Stomach (tissue), 9 donors: ENCODE data around the gene DIPK1A. TPM values are rescaled to one million over a fixed set of nuclear protein-coding genes. Genes with fewer than 3 reads are reported as not detected.

Experiments
- DNase-seq, 2 donors: peaks; one replicate each; pipeline versions ENCODE4 v3.0.0 to v3.0.0-alpha.2; 2013 to 2019
- H3K27ac ChIP-seq, 5 donors: fragments of 200-600 bp in 4 of 5; sonication (generic) in 4 of 5; one replicate each; pipeline ENCODE4 v1.5.1; 2013 to 2019; ENCODE audit warnings: mild to moderate bottlenecking in 1 of 5, moderate library complexity in 1 of 5
- H3K27me3 ChIP-seq, 3 donors: fragments of 200-600 bp; sonication (generic); one replicate each; pipeline ENCODE4 v1.5.1; 2017 to 2019; ENCODE audit warnings: mixed run types in 1 of 3
- H3K36me3 ChIP-seq, 4 donors: fragments of 200-600 bp; sonication (generic); 1 replicate in 3 of 4; 2 replicates in 1 of 4; pipeline ENCODE4 v1.5.1; 2016 to 2019
- H3K4me1 ChIP-seq, 4 donors: fragments of 200-600 bp; sonication (generic); one replicate each; pipeline ENCODE4 v1.5.1; 2016 to 2019
- H3K4me3 ChIP-seq, 4 donors: fragments of 200-600 bp; sonication (generic) in 3 of 4; one replicate each; pipeline ENCODE4 v1.5.1; 2016 to 2019; ENCODE audit warnings: mild to moderate bottlenecking in 1 of 4
- H3K9me3 ChIP-seq, 4 donors: fragments of 200-600 bp; sonication (generic); one replicate each; pipeline ENCODE4 v1.5.1; 2016 to 2019
- EP300 ChIP-seq: sonication (generic); formaldehyde crosslinking; IDR thresholded peaks from one replicate; pipeline ENCODE4 v1.6.1; 2017; ENCODE audit warnings: antibody characterized with exemption
- POLR2A ChIP-seq, 4 donors: fragments of 450-650 bp; IDR thresholded peaks; one replicate each; pipeline ENCODE4 v1.6.1; 2016; ENCODE audit warnings: antibody characterized with exemption in 4 of 4, control low read depth in 2 of 4, mild to moderate bottlenecking in 1 of 4, moderate library complexity in 1 of 4
- POLR2AphosphoS5 ChIP-seq, 3 donors: sonication (generic); formaldehyde crosslinking; IDR thresholded peaks; one replicate each; pipeline ENCODE4 v1.6.1; 2016; ENCODE audit warnings: antibody characterized with exemption in 3 of 3
- WGBS, 5 donors: extraction: QIAGEN DNeasy Blood & Tissue Kit in 3 of 5; methylation state at CpG; one replicate each; pipeline versions ENCODE4 v1.1.5 to v1.1.7; 2013 to 2018; 5-methylcytosine and 5-hydroxymethylcytosine counted together
- intact Hi-C: fragments of 100-400 bp; cut with DNase I; formaldehyde crosslinking; loops from one replicate; pipeline ENCODE4 v1.15.1; 2023; ENCODE audit warnings: low total_unique reads
- polyA plus RNA-seq, 3 donors: library from polyadenylated mRNA; stranded (reverse); fragments of 200-250 nt; gene quantifications; one replicate each; pipeline ENCODE4 v1.2.3, GENCODE V29; 2013
- total RNA-seq, 5 donors: library from RNA; depleted of rRNA; stranded (reverse); fragments of >200 nt; gene quantifications; one replicate each; pipeline versions ENCODE4 v1.1.0 to v1.2.3, GENCODE V29; 2014 to 2016
- TF ChIP-seq, protein P1 (sequence below), 7 experiments: fragments of 450-650 bp in 4 of 7; fragments of 200-600 bp in 3 of 7; sonication (generic) in 3 of 7; IDR thresholded peaks; one replicate each; pipeline ENCODE4 v1.5.1; 2016 to 2019; ENCODE audit warnings: antibody characterized with exemption in 7 of 7, control low read depth in 2 of 7, mild to moderate bottlenecking in 1 of 7
- donor health status: healthy with polysubstance abuse.
- donor health status: Bipolar disorder and iron deficiency.
- donor health status: healthy.

DIPK1A gene
- total and polyA plus RNA-seq, 8 donors = 2.0 to 15.5 (median 5.0) TPM

DNA sequence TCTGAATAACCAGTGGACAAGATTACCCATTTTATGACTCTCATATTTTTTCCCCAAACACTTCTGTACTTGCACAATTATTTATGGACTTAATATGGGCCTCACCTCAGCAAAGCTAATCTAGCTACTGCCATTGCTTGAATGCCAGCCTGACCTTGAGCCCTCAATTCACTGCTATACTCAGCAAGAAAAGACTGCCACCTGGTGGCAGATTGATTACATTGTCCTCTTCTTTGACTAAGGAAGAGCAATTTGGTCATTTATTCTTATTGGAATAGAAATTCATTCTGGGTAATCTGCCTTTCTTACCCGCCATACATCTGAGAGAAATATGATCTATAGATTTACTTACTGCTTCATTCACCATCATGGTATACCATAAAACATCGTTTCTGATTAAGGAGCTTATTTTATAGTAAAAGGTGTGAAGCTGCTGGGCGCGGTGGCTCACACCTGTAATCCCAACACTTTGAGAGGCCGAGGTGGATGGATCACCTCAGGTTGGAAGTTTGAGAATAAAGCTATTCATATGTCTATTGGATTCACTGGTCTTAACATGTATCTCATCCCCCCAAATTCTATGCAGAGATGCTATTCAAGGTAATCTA lies 32.9 kb upstream of the DIPK1A start:
- H3K27ac ChIP-seq = peak overlapping the region in 3 of 5 donors; percentile 68 to 85 (median 81)
- H3K27me3 ChIP-seq = no peaks in the 10 kb centered on the region
- intact Hi-C loops = loop anchor here (5.0 kb wide), 1 partner anchor 137 kb away; no protein-coding TSS in a partner anchor
- DNase-seq = peak; percentile 82 to 95
- 56 to 62% (median 57%) methylated on average over 5 of the region's 5 CpGs for WGBS, 5 donors
- no peaks in the 10 kb centered on the region for H3K36me3 ChIP-seq
- peaks cover 0 to 18% (median 14%) of the 10 kb centered on the region in 4 donors for H3K4me1 ChIP-seq
- TF ChIP-seq EP300 = no peak
- peak in 1 of 3 donors; percentile 86 for TF ChIP-seq POLR2AphosphoS5 (IDR thresholded peaks at IDR 0.05)
- TF ChIP-seq POLR2A (IDR thresholded peaks at IDR 0.05) = no peak
- TF ChIP-seq, protein P1, sequence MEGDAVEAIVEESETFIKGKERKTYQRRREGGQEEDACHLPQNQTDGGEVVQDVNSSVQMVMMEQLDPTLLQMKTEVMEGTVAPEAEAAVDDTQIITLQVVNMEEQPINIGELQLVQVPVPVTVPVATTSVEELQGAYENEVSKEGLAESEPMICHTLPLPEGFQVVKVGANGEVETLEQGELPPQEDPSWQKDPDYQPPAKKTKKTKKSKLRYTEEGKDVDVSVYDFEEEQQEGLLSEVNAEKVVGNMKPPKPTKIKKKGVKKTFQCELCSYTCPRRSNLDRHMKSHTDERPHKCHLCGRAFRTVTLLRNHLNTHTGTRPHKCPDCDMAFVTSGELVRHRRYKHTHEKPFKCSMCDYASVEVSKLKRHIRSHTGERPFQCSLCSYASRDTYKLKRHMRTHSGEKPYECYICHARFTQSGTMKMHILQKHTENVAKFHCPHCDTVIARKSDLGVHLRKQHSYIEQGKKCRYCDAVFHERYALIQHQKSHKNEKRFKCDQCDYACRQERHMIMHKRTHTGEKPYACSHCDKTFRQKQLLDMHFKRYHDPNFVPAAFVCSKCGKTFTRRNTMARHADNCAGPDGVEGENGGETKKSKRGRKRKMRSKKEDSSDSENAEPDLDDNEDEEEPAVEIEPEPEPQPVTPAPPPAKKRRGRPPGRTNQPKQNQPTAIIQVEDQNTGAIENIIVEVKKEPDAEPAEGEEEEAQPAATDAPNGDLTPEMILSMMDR (IDR thresholded peaks at IDR 0.05) = peak in 5 of 7 experiments; percentile 59 to 93 (median 81)
- H3K4me3 ChIP-seq = no peak overlapping the region
- H3K9me3 ChIP-seq = no peaks in the 10 kb centered on the region

- TF ChIP-seq EP300 (no peak), POLR2AphosphoS5 (IDR thresholded peaks at IDR 0.05) (no peak), POLR2A (IDR thresholded peaks at IDR 0.05) (no peak)
- TF ChIP-seq, protein P1 (IDR thresholded peaks at IDR 0.05) = no peak
- Histone ChIP-seq H3K4me1 (peaks cover 0 to 18% (median 14%) of the 10 kb centered on the region in 4 donors), H3K36me3 (no peaks in the 10 kb centered on the region), H3K4me3 (no peak overlapping the region), H3K27ac (no peak overlapping the region), H3K9me3 (no peaks in the 10 kb centered on the region), H3K27me3 (no peaks in the 10 kb centered on the region)
- DNase-seq = no peak
- WGBS, 5 donors = 92 to 100% (median 93%) methylated on average over 1 of the region's 1 CpG
- intact Hi-C loops = loop anchor here (5.0 kb wide), 1 partner anchor 136 kb away; no protein-coding TSS in a partner anchor
These were observed 32.3 kb upstream of the DIPK1A start for GRCh38 chr1:92993581-92993980.

GRCh38 chr1:92992877-92993276 lies 31.6 kb upstream of the DIPK1A start:
- intact Hi-C loops = loop anchor here (5.0 kb wide), 1 partner anchor 136 kb away; no protein-coding TSS in a partner anchor
- 80 to 100% (median 90%) methylated on average over 1 of the region's 1 CpG for WGBS, 5 donors
- no peaks in the 10 kb centered on the region for H3K36me3 ChIP-seq

DNA sequence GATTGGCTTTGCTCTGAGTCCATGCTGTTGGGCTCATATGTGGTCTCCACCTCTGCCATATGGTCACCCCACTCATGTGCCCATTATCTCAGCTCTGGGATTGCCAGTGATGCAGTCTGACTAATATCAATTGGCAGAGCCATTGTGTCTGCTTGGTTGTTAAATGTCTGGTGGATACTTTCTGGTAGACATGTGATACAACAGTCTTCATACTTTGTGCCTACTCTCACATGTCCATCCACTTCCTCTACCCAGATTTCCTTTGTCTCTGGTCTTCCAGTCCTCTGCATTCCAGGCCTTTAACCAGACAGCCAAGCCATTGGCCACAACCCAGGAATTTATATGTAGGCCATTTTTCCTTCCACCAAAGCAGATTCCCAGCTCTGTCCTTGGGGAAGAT lies 30.8 kb upstream of the DIPK1A start:
- no peak overlapping the region for H3K27ac ChIP-seq
- intact Hi-C loops = loop anchor here (5.0 kb wide), 1 partner anchor 135 kb away; no protein-coding TSS in a partner anchor
- H3K4me1 ChIP-seq = peaks cover 0 to 18% (median 14%) of the 10 kb centered on the region in 4 donors
- no peak for DNase-seq
- TF ChIP-seq, protein P1 (IDR thresholded peaks at IDR 0.05) = no peak
- no peak for TF ChIP-seq EP300
- no peak for TF ChIP-seq POLR2AphosphoS5 (IDR thresholded peaks at IDR 0.05)
- no peak for TF ChIP-seq POLR2A (IDR thresholded peaks at IDR 0.05)
- no peaks in the 10 kb centered on the region for H3K36me3 ChIP-seq
- H3K4me3 ChIP-seq = no peak overlapping the region
- no peaks in the 10 kb centered on the region for H3K27me3 ChIP-seq
- H3K9me3 ChIP-seq = no peaks in the 10 kb centered on the region

More at GRCh38 chr1:92992877-92993276, 31.6 kb upstream of the DIPK1A start:
- H3K4me1 ChIP-seq = peaks cover 0 to 18% (median 14%) of the 10 kb centered on the region in 4 donors
- no peak for DNase-seq
- H3K27ac ChIP-seq = no peak overlapping the region
- H3K27me3 ChIP-seq = no peaks in the 10 kb centered on the region
- TF ChIP-seq POLR2AphosphoS5 (IDR thresholded peaks at IDR 0.05) = no peak
- H3K9me3 ChIP-seq = no peaks in the 10 kb centered on the region
- H3K4me3 ChIP-seq = no peak overlapping the region

GRCh38 chr1:92990828-92991227 lies 29.6 kb upstream of the DIPK1A start:
- peaks cover 0 to 18% (median 11%) of the 10 kb centered on the region in 4 donors for H3K4me1 ChIP-seq
- no peak for DNase-seq
- intact Hi-C loops = loop anchor here (5.0 kb wide), 1 partner anchor 134 kb away; no protein-coding TSS in a partner anchor
- H3K4me3 ChIP-seq = no peak overlapping the region
- H3K27me3 ChIP-seq = no peaks in the 10 kb centered on the region
- no peak for TF ChIP-seq POLR2A (IDR thresholded peaks at IDR 0.05)
- no peak for TF ChIP-seq EP300
- TF ChIP-seq, protein P1 (IDR thresholded peaks at IDR 0.05) = no peak
- no peak for TF ChIP-seq POLR2AphosphoS5 (IDR thresholded peaks at IDR 0.05)
- H3K9me3 ChIP-seq = no peaks in the 10 kb centered on the region
- 32 to 60% (median 43%) methylated on average over 1 of the region's 1 CpG for WGBS, 5 donors
- no peak overlapping the region for H3K27ac ChIP-seq
- H3K36me3 ChIP-seq = no peaks in the 10 kb centered on the region
